ENCODE data around the gene ZRANB3. TPM values are rescaled to one million over a fixed set of nuclear protein-coding genes. Genes with fewer than 3 reads are reported as not detected.

The ZRANB3 gene
- total and polyA plus RNA-seq, 2 experiments from 2014 or later = 10.5 to 16.8 TPM

DNA sequence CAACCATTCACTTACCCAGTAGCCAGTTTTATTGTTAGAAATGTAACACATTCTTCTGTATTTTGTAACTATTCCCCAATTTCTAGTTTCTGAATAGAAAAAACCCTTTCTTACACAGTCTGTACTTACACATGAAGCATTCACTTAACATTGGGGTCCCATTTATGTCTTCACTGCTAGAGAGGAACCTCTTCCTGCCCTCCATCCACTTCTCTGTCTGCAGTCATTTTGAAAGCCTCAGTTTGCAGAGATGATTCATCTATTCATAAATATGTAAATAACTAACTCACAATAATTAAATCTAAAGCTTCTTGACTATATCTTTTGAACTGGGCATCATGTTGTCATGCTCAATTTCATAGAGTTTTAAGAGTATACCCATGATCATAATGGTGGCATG is 55.9 kb downstream of the ZRANB3 start:
- H3K79me2 ChIP-seq (replicated peaks; ENCODE audit: insufficient read depth) = no peaks in the 10 kb centered on the region
- no peaks in the 10 kb centered on the region for H3K27me3 Mint-ChIP-seq (ENCODE audit: insufficient read depth, low read depth, poor library complexity)

DNA sequence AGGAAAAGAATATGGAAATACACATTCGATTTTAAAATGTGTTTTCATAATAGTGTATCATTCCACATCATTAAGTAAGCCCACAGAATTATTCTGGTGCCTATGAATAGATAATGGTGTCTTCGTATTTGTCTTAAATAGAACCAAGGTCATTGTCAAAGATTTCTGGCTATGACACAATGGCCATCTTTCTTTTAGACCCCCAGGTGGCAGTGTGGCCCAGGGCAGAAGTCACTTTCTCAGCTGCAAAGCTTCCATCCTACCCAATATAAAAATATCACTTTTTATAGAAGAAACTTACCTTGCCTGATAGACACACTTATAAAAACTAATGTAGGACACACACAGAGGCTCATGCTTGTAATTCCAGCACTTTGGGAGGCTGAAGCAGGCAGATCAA is 57.5 kb downstream of the ZRANB3 start:
- no peaks in the 10 kb centered on the region for H3K4me1 Mint-ChIP-seq
- ATAC-seq = peak; percentile 50; the same call in 1 of the 3 replicates
- no peaks in the 10 kb centered on the region for H3K79me2 ChIP-seq (replicated peaks; ENCODE audit: insufficient read depth)
- H3F3A ChIP-seq (replicated peaks; ENCODE audit: low read depth) = no peaks in the 10 kb centered on the region
- H3K27ac ChIP-seq (ENCODE audit: low read depth) = no peak overlapping the region
- peak; percentile 61 for DNase-seq (ENCODE audit: low spot score)
- H3K9me2 ChIP-seq (ENCODE audit: insufficient read depth) = no peaks in the 10 kb centered on the region
- H3K4me3 ChIP-seq = no peak overlapping the region
- H3K36me3 ChIP-seq (ENCODE audit: insufficient read depth) = no peaks in the 10 kb centered on the region
- no peaks in the 10 kb centered on the region for H3K36me3 Mint-ChIP-seq (ENCODE audit: low read depth)
- H3K4me1 ChIP-seq (ENCODE audit: insufficient read depth) = no peaks in the 10 kb centered on the region
- H3K27me3 Mint-ChIP-seq (ENCODE audit: insufficient read depth, low read depth, poor library complexity) = no peaks in the 10 kb centered on the region
- no peak overlapping the region for H3K4me3 Mint-ChIP-seq
- H3K9me3 Mint-ChIP-seq = no peaks in the 10 kb centered on the region
- no peak overlapping the region for H3K27ac Mint-ChIP-seq
- no peaks in the 10 kb centered on the region; the same call in 1 of the 2 replicates for H4K20me1 ChIP-seq (replicated peaks; ENCODE audit: insufficient read depth)
- H3K4me2 ChIP-seq = no peak overlapping the region
- H2AFZ ChIP-seq = no peak overlapping the region
- no peaks in the 10 kb centered on the region for H3K27me3 ChIP-seq (ENCODE audit: insufficient read depth)
- TF ChIP-seq, protein P1, sequence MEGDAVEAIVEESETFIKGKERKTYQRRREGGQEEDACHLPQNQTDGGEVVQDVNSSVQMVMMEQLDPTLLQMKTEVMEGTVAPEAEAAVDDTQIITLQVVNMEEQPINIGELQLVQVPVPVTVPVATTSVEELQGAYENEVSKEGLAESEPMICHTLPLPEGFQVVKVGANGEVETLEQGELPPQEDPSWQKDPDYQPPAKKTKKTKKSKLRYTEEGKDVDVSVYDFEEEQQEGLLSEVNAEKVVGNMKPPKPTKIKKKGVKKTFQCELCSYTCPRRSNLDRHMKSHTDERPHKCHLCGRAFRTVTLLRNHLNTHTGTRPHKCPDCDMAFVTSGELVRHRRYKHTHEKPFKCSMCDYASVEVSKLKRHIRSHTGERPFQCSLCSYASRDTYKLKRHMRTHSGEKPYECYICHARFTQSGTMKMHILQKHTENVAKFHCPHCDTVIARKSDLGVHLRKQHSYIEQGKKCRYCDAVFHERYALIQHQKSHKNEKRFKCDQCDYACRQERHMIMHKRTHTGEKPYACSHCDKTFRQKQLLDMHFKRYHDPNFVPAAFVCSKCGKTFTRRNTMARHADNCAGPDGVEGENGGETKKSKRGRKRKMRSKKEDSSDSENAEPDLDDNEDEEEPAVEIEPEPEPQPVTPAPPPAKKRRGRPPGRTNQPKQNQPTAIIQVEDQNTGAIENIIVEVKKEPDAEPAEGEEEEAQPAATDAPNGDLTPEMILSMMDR (conservative IDR thresholded peaks at IDR 0.05; ENCODE audit: low read depth in 2 of 2) = peak; percentile 72 to 75
- TF ChIP-seq POLR2AphosphoS5 (IDR thresholded peaks at IDR 0.05; ENCODE audit: low read depth) (no peak), ZNF331 (CRISPR knock-in tag; IDR thresholded peaks at IDR 0.05; ENCODE audit: low read depth) (no peak), CREB1 (CRISPR knock-in tag; IDR thresholded peaks at IDR 0.05; ENCODE audit: low read depth) (no peak), JUNB (IDR thresholded peaks at IDR 0.05; ENCODE audit: unreplicated experiment) (no peak)
- TF ChIP-seq, protein P2, sequence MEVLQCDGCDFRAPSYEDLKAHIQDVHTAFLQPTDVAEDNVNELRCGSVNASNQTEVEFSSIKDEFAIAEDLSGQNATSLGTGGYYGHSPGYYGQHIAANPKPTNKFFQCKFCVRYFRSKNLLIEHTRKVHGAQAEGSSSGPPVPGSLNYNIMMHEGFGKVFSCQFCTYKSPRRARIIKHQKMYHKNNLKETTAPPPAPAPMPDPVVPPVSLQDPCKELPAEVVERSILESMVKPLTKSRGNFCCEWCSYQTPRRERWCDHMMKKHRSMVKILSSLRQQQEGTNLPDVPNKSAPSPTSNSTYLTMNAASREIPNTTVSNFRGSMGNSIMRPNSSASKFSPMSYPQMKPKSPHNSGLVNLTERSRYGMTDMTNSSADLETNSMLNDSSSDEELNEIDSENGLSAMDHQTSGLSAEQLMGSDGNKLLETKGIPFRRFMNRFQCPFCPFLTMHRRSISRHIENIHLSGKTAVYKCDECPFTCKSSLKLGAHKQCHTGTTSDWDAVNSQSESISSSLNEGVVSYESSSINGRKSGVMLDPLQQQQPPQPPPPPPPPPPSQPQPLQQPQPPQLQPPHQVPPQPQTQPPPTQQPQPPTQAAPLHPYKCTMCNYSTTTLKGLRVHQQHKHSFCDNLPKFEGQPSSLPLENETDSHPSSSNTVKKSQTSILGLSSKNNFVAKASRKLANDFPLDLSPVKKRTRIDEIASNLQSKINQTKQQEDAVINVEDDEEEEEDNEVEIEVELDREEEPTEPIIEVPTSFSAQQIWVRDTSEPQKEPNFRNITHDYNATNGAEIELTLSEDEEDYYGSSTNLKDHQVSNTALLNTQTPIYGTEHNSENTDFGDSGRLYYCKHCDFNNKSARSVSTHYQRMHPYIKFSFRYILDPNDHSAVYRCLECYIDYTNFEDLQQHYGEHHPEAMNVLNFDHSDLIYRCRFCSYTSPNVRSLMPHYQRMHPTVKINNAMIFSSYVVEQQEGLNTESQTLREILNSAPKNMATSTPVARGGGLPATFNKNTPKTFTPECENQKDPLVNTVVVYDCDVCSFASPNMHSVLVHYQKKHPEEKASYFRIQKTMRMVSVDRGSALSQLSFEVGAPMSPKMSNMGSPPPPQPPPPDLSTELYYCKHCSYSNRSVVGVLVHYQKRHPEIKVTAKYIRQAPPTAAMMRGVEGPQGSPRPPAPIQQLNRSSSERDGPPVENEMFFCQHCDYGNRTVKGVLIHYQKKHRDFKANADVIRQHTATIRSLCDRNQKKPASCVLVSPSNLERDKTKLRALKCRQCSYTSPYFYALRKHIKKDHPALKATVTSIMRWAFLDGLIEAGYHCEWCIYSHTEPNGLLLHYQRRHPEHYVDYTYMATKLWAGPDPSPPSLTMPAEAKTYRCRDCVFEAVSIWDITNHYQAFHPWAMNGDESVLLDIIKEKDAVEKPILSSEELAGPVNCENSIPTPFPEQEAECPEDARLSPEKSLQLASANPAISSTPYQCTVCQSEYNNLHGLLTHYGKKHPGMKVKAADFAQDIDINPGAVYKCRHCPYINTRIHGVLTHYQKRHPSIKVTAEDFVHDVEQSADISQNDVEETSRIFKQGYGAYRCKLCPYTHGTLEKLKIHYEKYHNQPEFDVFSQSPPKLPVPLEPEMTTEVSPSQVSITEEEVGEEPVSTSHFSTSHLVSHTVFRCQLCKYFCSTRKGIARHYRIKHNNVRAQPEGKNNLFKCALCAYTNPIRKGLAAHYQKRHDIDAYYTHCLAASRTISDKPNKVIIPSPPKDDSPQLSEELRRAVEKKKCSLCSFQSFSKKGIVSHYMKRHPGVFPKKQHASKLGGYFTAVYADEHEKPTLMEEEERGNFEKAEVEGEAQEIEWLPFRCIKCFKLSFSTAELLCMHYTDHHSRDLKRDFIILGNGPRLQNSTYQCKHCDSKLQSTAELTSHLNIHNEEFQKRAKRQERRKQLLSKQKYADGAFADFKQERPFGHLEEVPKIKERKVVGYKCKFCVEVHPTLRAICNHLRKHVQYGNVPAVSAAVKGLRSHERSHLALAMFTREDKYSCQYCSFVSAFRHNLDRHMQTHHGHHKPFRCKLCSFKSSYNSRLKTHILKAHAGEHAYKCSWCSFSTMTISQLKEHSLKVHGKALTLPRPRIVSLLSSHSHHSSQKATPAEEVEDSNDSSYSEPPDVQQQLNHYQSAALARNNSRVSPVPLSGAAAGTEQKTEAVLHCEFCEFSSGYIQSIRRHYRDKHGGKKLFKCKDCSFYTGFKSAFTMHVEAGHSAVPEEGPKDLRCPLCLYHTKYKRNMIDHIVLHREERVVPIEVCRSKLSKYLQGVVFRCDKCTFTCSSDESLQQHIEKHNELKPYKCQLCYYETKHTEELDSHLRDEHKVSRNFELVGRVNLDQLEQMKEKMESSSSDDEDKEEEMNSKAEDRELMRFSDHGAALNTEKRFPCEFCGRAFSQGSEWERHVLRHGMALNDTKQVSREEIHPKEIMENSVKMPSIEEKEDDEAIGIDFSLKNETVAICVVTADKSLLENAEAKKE (CRISPR knock-in tag; IDR thresholded peaks at IDR 0.05) = no peak

More for the DNA sequence above, 55.9 kb downstream of the ZRANB3 start:
- TF ChIP-seq JUNB (IDR thresholded peaks at IDR 0.05; ENCODE audit: unreplicated experiment) (no peak), EZH2 (IDR thresholded peaks at IDR 0.05; ENCODE audit: low read depth, unreplicated experiment) (no peak), STAT1 (IDR thresholded peaks at IDR 0.05; ENCODE audit: unreplicated experiment) (no peak), NANOG (IDR thresholded peaks at IDR 0.05; ENCODE audit: borderline replicate concordance) (no peak), CREB1 (CRISPR knock-in tag; IDR thresholded peaks at IDR 0.05; ENCODE audit: low read depth) (no peak)
- TF ChIP-seq, protein P3, sequence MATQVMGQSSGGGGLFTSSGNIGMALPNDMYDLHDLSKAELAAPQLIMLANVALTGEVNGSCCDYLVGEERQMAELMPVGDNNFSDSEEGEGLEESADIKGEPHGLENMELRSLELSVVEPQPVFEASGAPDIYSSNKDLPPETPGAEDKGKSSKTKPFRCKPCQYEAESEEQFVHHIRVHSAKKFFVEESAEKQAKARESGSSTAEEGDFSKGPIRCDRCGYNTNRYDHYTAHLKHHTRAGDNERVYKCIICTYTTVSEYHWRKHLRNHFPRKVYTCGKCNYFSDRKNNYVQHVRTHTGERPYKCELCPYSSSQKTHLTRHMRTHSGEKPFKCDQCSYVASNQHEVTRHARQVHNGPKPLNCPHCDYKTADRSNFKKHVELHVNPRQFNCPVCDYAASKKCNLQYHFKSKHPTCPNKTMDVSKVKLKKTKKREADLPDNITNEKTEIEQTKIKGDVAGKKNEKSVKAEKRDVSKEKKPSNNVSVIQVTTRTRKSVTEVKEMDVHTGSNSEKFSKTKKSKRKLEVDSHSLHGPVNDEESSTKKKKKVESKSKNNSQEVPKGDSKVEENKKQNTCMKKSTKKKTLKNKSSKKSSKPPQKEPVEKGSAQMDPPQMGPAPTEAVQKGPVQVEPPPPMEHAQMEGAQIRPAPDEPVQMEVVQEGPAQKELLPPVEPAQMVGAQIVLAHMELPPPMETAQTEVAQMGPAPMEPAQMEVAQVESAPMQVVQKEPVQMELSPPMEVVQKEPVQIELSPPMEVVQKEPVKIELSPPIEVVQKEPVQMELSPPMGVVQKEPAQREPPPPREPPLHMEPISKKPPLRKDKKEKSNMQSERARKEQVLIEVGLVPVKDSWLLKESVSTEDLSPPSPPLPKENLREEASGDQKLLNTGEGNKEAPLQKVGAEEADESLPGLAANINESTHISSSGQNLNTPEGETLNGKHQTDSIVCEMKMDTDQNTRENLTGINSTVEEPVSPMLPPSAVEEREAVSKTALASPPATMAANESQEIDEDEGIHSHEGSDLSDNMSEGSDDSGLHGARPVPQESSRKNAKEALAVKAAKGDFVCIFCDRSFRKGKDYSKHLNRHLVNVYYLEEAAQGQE (IDR thresholded peaks at IDR 0.05; ENCODE audit: unreplicated experiment) = no peak
- H2AFZ ChIP-seq = no peak overlapping the region
- H3K4me3 ChIP-seq = no peak overlapping the region
- H3F3A ChIP-seq (replicated peaks; ENCODE audit: low read depth) = no peaks in the 10 kb centered on the region
- Mint-ChIP-seq H3K36me3 (ENCODE audit: low read depth) (no peaks in the 10 kb centered on the region), H3K4me3 (no peak overlapping the region), H3K27ac (no peak overlapping the region), H3K4me1 (no peaks in the 10 kb centered on the region), H3K9me3 (no peaks in the 10 kb centered on the region)
- no peak overlapping the region for H3K4me2 ChIP-seq
- ATAC-seq = no peak
- H3K36me3 ChIP-seq (ENCODE audit: insufficient read depth) = no peaks in the 10 kb centered on the region
- no peak for DNase-seq (ENCODE audit: low spot score)
- H3K4me1 ChIP-seq (ENCODE audit: insufficient read depth) = no peaks in the 10 kb centered on the region
- H3K27ac ChIP-seq (ENCODE audit: low read depth) = no peak overlapping the region
- no peaks in the 10 kb centered on the region; the same call in 1 of the 2 replicates for H4K20me1 ChIP-seq (replicated peaks; ENCODE audit: insufficient read depth)
- no peaks in the 10 kb centered on the region for H3K27me3 ChIP-seq (ENCODE audit: insufficient read depth)
- no peaks in the 10 kb centered on the region for H3K9me2 ChIP-seq (ENCODE audit: insufficient read depth)

All from GM23338 (cell line).